Measurements from ENCODE around the gene SLC49A3. TPM values are rescaled to one million over a fixed set of nuclear protein-coding genes. Genes with fewer than 3 reads are reported as not detected.

SLC49A3 gene
- total and polyA plus RNA-seq, 2 of the 13 experiments (the other 11 are each of a cell fraction or from before 2014, with no cell fraction given), result 0.07 to 0.17 TPM

GRCh38 chr4:658681-659667 lies 30.0 kb downstream of the SLC49A3 start (continued):
- TF ChIP-seq ZNF557 (CRISPR knock-in tag; IDR thresholded peaks at IDR 0.05) (no peak), ZNF10 (CRISPR knock-in tag; IDR thresholded peaks at IDR 0.05; ENCODE audit: borderline replicate concordance, low read depth) (no peak), ZNF670 (CRISPR knock-in tag; IDR thresholded peaks at IDR 0.05; ENCODE audit: borderline replicate concordance) (peak; percentile 72; the same call in 1 of the 2 replicates), ZFP41 (CRISPR knock-in tag; IDR thresholded peaks at IDR 0.05; ENCODE audit: borderline replicate concordance) (no peak), NR2F2 (IDR thresholded peaks at IDR 0.05; ENCODE audit: borderline replicate concordance, low read depth) (no peak), E2F2 (CRISPR knock-in tag; IDR thresholded peaks at IDR 0.05; ENCODE audit: borderline replicate concordance) (no peak), HOXA5 (CRISPR knock-in tag; IDR thresholded peaks at IDR 0.05) (no peak), ZFP90 (CRISPR knock-in tag; IDR thresholded peaks at IDR 0.05; ENCODE audit: borderline replicate concordance) (no peak), CC2D1A (CRISPR knock-in tag; IDR thresholded peaks at IDR 0.05) (no peak), ZNF264 (CRISPR knock-in tag; IDR thresholded peaks at IDR 0.05) (no peak), PHB2 (IDR thresholded peaks at IDR 0.05; ENCODE audit: partially characterized antibody) (no peak), YEATS4 (CRISPR knock-in tag; IDR thresholded peaks at IDR 0.05; ENCODE audit: borderline replicate concordance) (no peak), POLR2G (IDR thresholded peaks at IDR 0.05; ENCODE audit: low read depth, low read length) (no peak), ZNF740 (CRISPR knock-in tag; IDR thresholded peaks at IDR 0.05) (no peak), ETV5 (CRISPR knock-in tag; IDR thresholded peaks at IDR 0.05; ENCODE audit: borderline replicate concordance) (peak; percentile 96), ZNF547 (CRISPR knock-in tag; IDR thresholded peaks at IDR 0.05) (no peak), KLF16 (CRISPR knock-in tag; IDR thresholded peaks at IDR 0.05) (no peak), ZNF776 (CRISPR knock-in tag; IDR thresholded peaks at IDR 0.05) (no peak), ZNF318 (CRISPR knock-in tag; IDR thresholded peaks at IDR 0.05) (peak; percentile 27; the same call in 1 of the 2 replicates)
